Measurements from ENCODE around the gene TMEM220. TPM values are rescaled to one million over a fixed set of nuclear protein-coding genes. Genes with fewer than 3 reads are reported as not detected.

Gene TMEM220
- total RNA-seq, 1 experiment from 2014 or later: not detected

GRCh38 chr17:10772425-10773380 is 42.9 kb upstream of the TMEM220 start:
- H3K4me1 Mint-ChIP-seq (ENCODE audit: low read depth, unreplicated experiment): no peaks in the 10 kb centered on the region
- no TSS peak for BruUV-seq (replicated peaks)
- no peak overlapping the region for H3K4me3 Mint-ChIP-seq (ENCODE audit: low read depth, unreplicated experiment)
- peaks cover 3% of the 10 kb centered on the region for H3K9me3 Mint-ChIP-seq (ENCODE audit: low read depth, unreplicated experiment)
- DNase-seq: peak; percentile 21
- peak; percentile 58 for TF ChIP-seq CTCF (IDR thresholded peaks at IDR 0.05; ENCODE audit: unreplicated experiment)
- no peak overlapping the region for H3K27ac Mint-ChIP-seq (ENCODE audit: unreplicated experiment)
- intact Hi-C loops (cut with micrococcal nuclease; ENCODE audit: unreplicated experiment): loop anchor here (10.0 kb wide), 1 partner anchor 72 kb away; no protein-coding TSS in a partner anchor
- H3K36me3 Mint-ChIP-seq (ENCODE audit: insufficient read depth, unreplicated experiment): no peaks in the 10 kb centered on the region
- CTCF ChIA-PET: interaction anchor here (0.6 kb wide), 1 partner anchor 1575 kb away, joined by 3 read pairs; no protein-coding TSS in a partner anchor
- no peaks in the 10 kb centered on the region for H3K27me3 Mint-ChIP-seq (ENCODE audit: unreplicated experiment)

- TF ChIP-seq CTCF (IDR thresholded peaks at IDR 0.05; ENCODE audit: unreplicated experiment): no peak
Measured at GRCh38 chr17:10771148-10771547, 41.3 kb upstream of the TMEM220 start.

GRCh38 chr17:10769840-10770239 is 40.0 kb upstream of the TMEM220 start:
- TF ChIP-seq CTCF (IDR thresholded peaks at IDR 0.05; ENCODE audit: unreplicated experiment): no peak
- DNase-seq: no peak
- CTCF ChIA-PET: no interaction called here
- no peaks in the 10 kb centered on the region for H3K4me1 Mint-ChIP-seq (ENCODE audit: low read depth, unreplicated experiment)
- no TSS peak for BruUV-seq (replicated peaks)
- H3K9me3 Mint-ChIP-seq (ENCODE audit: low read depth, unreplicated experiment): peaks cover 3% of the 10 kb centered on the region
- H3K27me3 Mint-ChIP-seq (ENCODE audit: unreplicated experiment): no peaks in the 10 kb centered on the region
- intact Hi-C loops (cut with micrococcal nuclease; ENCODE audit: unreplicated experiment): loop anchor here (10.0 kb wide), 1 partner anchor 75 kb away; no protein-coding TSS in a partner anchor
- H3K27ac Mint-ChIP-seq (ENCODE audit: unreplicated experiment): no peak overlapping the region
- H3K4me3 Mint-ChIP-seq (ENCODE audit: low read depth, unreplicated experiment): no peak overlapping the region
- H3K36me3 Mint-ChIP-seq (ENCODE audit: insufficient read depth, unreplicated experiment): no peaks in the 10 kb centered on the region

More at GRCh38 chr17:10771148-10771547, 41.3 kb upstream of the TMEM220 start:
- BruUV-seq (replicated peaks): no TSS peak
- Mint-ChIP-seq H3K4me1 (ENCODE audit: low read depth, unreplicated experiment) (no peaks in the 10 kb centered on the region), H3K9me3 (ENCODE audit: low read depth, unreplicated experiment) (peaks cover 3% of the 10 kb centered on the region), H3K27me3 (ENCODE audit: unreplicated experiment) (no peaks in the 10 kb centered on the region), H3K27ac (ENCODE audit: unreplicated experiment) (no peak overlapping the region), H3K36me3 (ENCODE audit: insufficient read depth, unreplicated experiment) (no peaks in the 10 kb centered on the region), H3K4me3 (ENCODE audit: low read depth, unreplicated experiment) (no peak overlapping the region)
- no peak for DNase-seq
- intact Hi-C loops (cut with micrococcal nuclease; ENCODE audit: unreplicated experiment): loop anchor here (10.0 kb wide), 1 partner anchor 74 kb away; no protein-coding TSS in a partner anchor
- CTCF ChIA-PET: no interaction called here

GRCh38 chr17:10768750-10769251 is 39.0 kb upstream of the TMEM220 start:
- no peak for DNase-seq
- TF ChIP-seq CTCF (IDR thresholded peaks at IDR 0.05; ENCODE audit: unreplicated experiment): no peak
- intact Hi-C loops (cut with micrococcal nuclease; ENCODE audit: unreplicated experiment): no loop called here
- CTCF ChIA-PET: no interaction called here
- no peaks in the 10 kb centered on the region for H3K4me1 Mint-ChIP-seq (ENCODE audit: low read depth, unreplicated experiment)
- H3K36me3 Mint-ChIP-seq (ENCODE audit: insufficient read depth, unreplicated experiment): no peaks in the 10 kb centered on the region
- H3K27me3 Mint-ChIP-seq (ENCODE audit: unreplicated experiment): no peaks in the 10 kb centered on the region
- no peak overlapping the region for H3K4me3 Mint-ChIP-seq (ENCODE audit: low read depth, unreplicated experiment)
- peaks cover 3% of the 10 kb centered on the region for H3K9me3 Mint-ChIP-seq (ENCODE audit: low read depth, unreplicated experiment)
- no peak overlapping the region for H3K27ac Mint-ChIP-seq (ENCODE audit: unreplicated experiment)
- no TSS peak for BruUV-seq (replicated peaks)
